ES-I3 (cell line): ENCODE data around the gene LPO.

Experiments used
- H3K36me3 ChIP-seq: 2 replicates; pipeline ENCODE4 v1.6.1; 2013; ENCODE audit warnings: mild to moderate bottlenecking, low read length, control low read depth, moderate library complexity; ENCODE audit not compliant: insufficient read depth
- H3K4me1 ChIP-seq: 2 replicates; pipeline ENCODE4 v1.6.1; 2013; ENCODE audit warnings: mild to moderate bottlenecking, control low read depth, low read length; ENCODE audit not compliant: insufficient read depth
- H3K9ac ChIP-seq: 2 replicates; pipeline ENCODE4 v1.6.1; 2013; ENCODE audit warnings: low read depth, mild to moderate bottlenecking, low read length, moderate library complexity
- H3K9me3 ChIP-seq: 2 replicates; pipeline ENCODE4 v1.6.1; 2013; ENCODE audit warnings: mild to moderate bottlenecking, low read length, moderate library complexity; ENCODE audit not compliant: control insufficient read depth, insufficient read depth

The LPO gene

GRCh38 chr17:58283674-58284612 lies 45.6 kb downstream of the LPO start:
- Histone ChIP-seq H3K4me1 (peaks cover 17% of the 10 kb centered on the region), H3K9ac (no peak overlapping the region), H3K36me3 (no peaks in the 10 kb centered on the region), H3K9me3 (no peaks in the 10 kb centered on the region)

GRCh38 chr17:58284613-58285421 lies 46.4 kb downstream of the LPO start:
- Histone ChIP-seq H3K4me1 (peaks cover 17% of the 10 kb centered on the region), H3K36me3 (no peaks in the 10 kb centered on the region), H3K9me3 (no peaks in the 10 kb centered on the region), H3K9ac (no peak overlapping the region)

- Histone ChIP-seq H3K9ac (no peak overlapping the region), H3K9me3 (no peaks in the 10 kb centered on the region), H3K4me1 (peaks cover 17% of the 10 kb centered on the region), H3K36me3 (no peaks in the 10 kb centered on the region)
Observed at GRCh38 chr17:58285422-58285810, 47.0 kb downstream of the LPO start.

- Histone ChIP-seq H3K4me1 (peaks cover 7% of the 10 kb centered on the region), H3K36me3 (no peaks in the 10 kb centered on the region), H3K9ac (no peak overlapping the region), H3K9me3 (no peaks in the 10 kb centered on the region)
Observed at GRCh38 chr17:58289869-58290268, 51.5 kb downstream of the LPO start.

- Histone ChIP-seq H3K9me3 (no peaks in the 10 kb centered on the region), H3K36me3 (no peaks in the 10 kb centered on the region), H3K4me1 (no peaks in the 10 kb centered on the region), H3K9ac (no peak overlapping the region)
Observed at GRCh38 chr17:58291246-58291645, 52.9 kb downstream of the LPO start.

GRCh38 chr17:58294034-58294433 lies 55.6 kb downstream of the LPO start:
- H3K9ac ChIP-seq, result no peak overlapping the region
- H3K36me3 ChIP-seq, result no peaks in the 10 kb centered on the region
- H3K9me3 ChIP-seq, result no peaks in the 10 kb centered on the region
- H3K4me1 ChIP-seq, result no peaks in the 10 kb centered on the region

GRCh38 chr17:58300336-58300735 lies 62.0 kb downstream of the LPO start:
- Histone ChIP-seq H3K9me3 (no peaks in the 10 kb centered on the region), H3K9ac (no peak overlapping the region), H3K36me3 (no peaks in the 10 kb centered on the region), H3K4me1 (peaks cover 10% of the 10 kb centered on the region; the same call in 1 of the 2 replicates)

- peaks cover 10% of the 10 kb centered on the region; the same call in 1 of the 2 replicates for H3K4me1 ChIP-seq
- no peaks in the 10 kb centered on the region for H3K36me3 ChIP-seq
- H3K9ac ChIP-seq, result no peak overlapping the region
- H3K9me3 ChIP-seq, result no peaks in the 10 kb centered on the region
Observed at GRCh38 chr17:58301504-58302150, 63.2 kb downstream of the LPO start.

GRCh38 chr17:58302171-58302918 lies 64.0 kb downstream of the LPO start:
- no peak overlapping the region for H3K9ac ChIP-seq
- H3K4me1 ChIP-seq, result peaks cover 10% of the 10 kb centered on the region; the same call in 1 of the 2 replicates
- H3K9me3 ChIP-seq, result no peaks in the 10 kb centered on the region
- H3K36me3 ChIP-seq, result no peaks in the 10 kb centered on the region

GRCh38 chr17:58302919-58303585 lies 64.7 kb downstream of the LPO start:
- H3K9ac ChIP-seq, result no peak overlapping the region
- peaks cover 10% of the 10 kb centered on the region; the same call in 1 of the 2 replicates for H3K4me1 ChIP-seq
- H3K36me3 ChIP-seq, result no peaks in the 10 kb centered on the region
- H3K9me3 ChIP-seq, result no peaks in the 10 kb centered on the region

GRCh38 chr17:58303971-58304749 lies 65.8 kb downstream of the LPO start:
- Histone ChIP-seq H3K36me3 (no peaks in the 10 kb centered on the region), H3K9ac (no peak overlapping the region), H3K9me3 (no peaks in the 10 kb centered on the region), H3K4me1 (peaks cover 10% of the 10 kb centered on the region; the same call in 1 of the 2 replicates)

- H3K9ac ChIP-seq, result no peak overlapping the region
- no peaks in the 10 kb centered on the region for H3K36me3 ChIP-seq
- H3K4me1 ChIP-seq, result peaks cover 10% of the 10 kb centered on the region; the same call in 1 of the 2 replicates
- H3K9me3 ChIP-seq, result no peaks in the 10 kb centered on the region
Observed at GRCh38 chr17:58304750-58305486, 66.5 kb downstream of the LPO start.
